Osteoblast (primary cell): ENCODE results near the gene SOX11. TPM values are rescaled to one million over a fixed set of nuclear protein-coding genes. Genes with fewer than 3 reads are reported as not detected.

Experiments used
- DNase-seq: peaks from one replicate; pipeline ENCODE4 v3.0.0; 2011; ENCODE audit warnings: low spot score, mixed read lengths; ENCODE audit not compliant: insufficient read length; ENCODE audit errors: missing footprints
- H2AFZ ChIP-seq: 2 replicates; pipeline ENCODE4 v1.6.0; 2011; ENCODE audit warnings: mild to moderate bottlenecking, low read length
- H3K27ac ChIP-seq: 2 replicates; pipeline ENCODE4 v1.5.1; 2011; ENCODE audit warnings: mild to moderate bottlenecking, low read depth, low read length, moderate library complexity
- H3K27me3 ChIP-seq: 2 replicates; pipeline ENCODE4 v1.6.0; 2012; ENCODE audit warnings: mild to moderate bottlenecking, control low read depth, inconsistent platforms, low read length, moderate library complexity; ENCODE audit not compliant: insufficient read depth
- H3K36me3 ChIP-seq: 2 replicates; pipeline ENCODE4 v1.5.1; 2011; ENCODE audit warnings: mild to moderate bottlenecking, low read length, control low read depth, moderate library complexity; ENCODE audit not compliant: insufficient read depth
- H3K4me1 ChIP-seq: 2 replicates; pipeline ENCODE4 v1.5.1; 2011; ENCODE audit warnings: mild to moderate bottlenecking, low read length, control low read depth, moderate library complexity; ENCODE audit not compliant: insufficient read depth
- H3K4me2 ChIP-seq: 2 replicates; pipeline ENCODE4 v1.6.0; 2011; ENCODE audit warnings: mild to moderate bottlenecking, low read length; ENCODE audit not compliant: insufficient read depth
- H3K4me3 ChIP-seq: fragments of 200-600 bp; sonication (generic); 3 replicates; pipeline ENCODE4 v1.5.1; 2012; ENCODE audit warnings: mild to moderate bottlenecking, low read length, inconsistent platforms; ENCODE audit not compliant: insufficient read depth
- H3K79me2 ChIP-seq: 2 replicates; pipeline ENCODE4 v1.6.0; 2012; ENCODE audit warnings: mild to moderate bottlenecking, low read length, control low read depth, inconsistent platforms; ENCODE audit not compliant: insufficient read depth
- H3K9me3 ChIP-seq: 2 replicates; pipeline ENCODE4 v1.5.1; 2011; ENCODE audit warnings: low read depth, low read length, control low read depth
- H4K20me1 ChIP-seq: 2 replicates; pipeline ENCODE4 v1.6.0; 2012; ENCODE audit warnings: mild to moderate bottlenecking, low read length, control low read depth; ENCODE audit not compliant: insufficient read depth
- total RNA-seq: library from RNA; depleted of rRNA; stranded (reverse); fragments of >200 nt; gene quantifications from 2 replicates; pipeline ENCODE4 v1.2.3, GENCODE V29; 2012
- TF ChIP-seq, protein P1 (sequence below): IDR thresholded peaks from 2 replicates; pipeline ENCODE4 v1.5.1; 2011; ENCODE audit warnings: mild to moderate bottlenecking, low read depth, low read length, moderate library complexity; ENCODE audit errors: extremely low read depth

SOX11 gene
- total RNA-seq, 1 donor, result 0.72 TPM

DNA sequence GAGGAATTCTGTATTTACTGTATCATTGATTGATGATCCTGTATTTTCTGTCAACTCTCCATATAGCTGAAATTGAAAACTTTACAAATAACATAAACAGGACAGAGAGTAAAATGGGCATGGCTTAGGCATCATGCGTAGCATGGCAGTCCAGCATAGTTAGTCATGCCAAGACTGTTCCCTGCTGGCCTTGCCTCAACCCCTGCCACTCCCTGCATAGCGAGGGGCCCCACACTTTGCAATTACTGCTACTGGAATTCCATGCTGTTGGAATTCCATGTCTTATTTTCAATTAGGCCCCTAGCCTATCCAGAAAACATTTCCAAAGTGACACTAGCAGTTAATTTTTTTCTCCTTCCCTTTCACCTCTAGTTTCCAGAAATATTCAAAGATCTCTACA lies 15.1 kb upstream of the SOX11 start:
- Histone ChIP-seq H3K36me3 (no peaks in the 10 kb centered on the region), H2AFZ (no peak overlapping the region), H3K4me1 (no peaks in the 10 kb centered on the region), H3K4me2 (no peak overlapping the region), H3K9me3 (no peaks in the 10 kb centered on the region), H4K20me1 (no peaks in the 10 kb centered on the region), H3K27ac (no peak overlapping the region), H3K79me2 (no peaks in the 10 kb centered on the region), H3K27me3 (no peaks in the 10 kb centered on the region), H3K4me3 (no peak overlapping the region)
- TF ChIP-seq, protein P1, sequence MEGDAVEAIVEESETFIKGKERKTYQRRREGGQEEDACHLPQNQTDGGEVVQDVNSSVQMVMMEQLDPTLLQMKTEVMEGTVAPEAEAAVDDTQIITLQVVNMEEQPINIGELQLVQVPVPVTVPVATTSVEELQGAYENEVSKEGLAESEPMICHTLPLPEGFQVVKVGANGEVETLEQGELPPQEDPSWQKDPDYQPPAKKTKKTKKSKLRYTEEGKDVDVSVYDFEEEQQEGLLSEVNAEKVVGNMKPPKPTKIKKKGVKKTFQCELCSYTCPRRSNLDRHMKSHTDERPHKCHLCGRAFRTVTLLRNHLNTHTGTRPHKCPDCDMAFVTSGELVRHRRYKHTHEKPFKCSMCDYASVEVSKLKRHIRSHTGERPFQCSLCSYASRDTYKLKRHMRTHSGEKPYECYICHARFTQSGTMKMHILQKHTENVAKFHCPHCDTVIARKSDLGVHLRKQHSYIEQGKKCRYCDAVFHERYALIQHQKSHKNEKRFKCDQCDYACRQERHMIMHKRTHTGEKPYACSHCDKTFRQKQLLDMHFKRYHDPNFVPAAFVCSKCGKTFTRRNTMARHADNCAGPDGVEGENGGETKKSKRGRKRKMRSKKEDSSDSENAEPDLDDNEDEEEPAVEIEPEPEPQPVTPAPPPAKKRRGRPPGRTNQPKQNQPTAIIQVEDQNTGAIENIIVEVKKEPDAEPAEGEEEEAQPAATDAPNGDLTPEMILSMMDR, result no peak
- DNase-seq, result no peak

DNA sequence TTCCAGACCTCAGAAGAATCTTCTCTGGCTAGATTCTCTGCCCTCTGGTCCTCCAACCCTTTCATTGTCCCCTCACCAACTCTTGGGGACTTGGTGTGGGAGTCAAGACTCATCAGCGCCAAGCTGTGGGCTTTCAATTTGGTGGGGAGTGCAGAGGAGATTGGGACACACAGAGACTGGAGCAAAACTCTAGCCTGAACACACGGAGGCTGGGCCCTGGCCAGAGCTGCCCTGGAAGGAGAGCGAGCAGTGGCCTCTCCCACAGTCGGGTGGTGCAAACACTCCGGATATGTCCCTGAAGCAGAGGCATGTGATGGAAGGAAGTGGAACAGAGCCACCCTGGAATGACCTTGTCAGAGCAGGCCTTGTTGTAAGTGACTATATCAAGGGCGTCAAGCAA lies 8.7 kb upstream of the SOX11 start:
- TF ChIP-seq, protein P1, result no peak
- Histone ChIP-seq H2AFZ (no peak overlapping the region), H4K20me1 (no peaks in the 10 kb centered on the region), H3K79me2 (no peaks in the 10 kb centered on the region), H3K4me1 (no peaks in the 10 kb centered on the region), H3K27me3 (no peaks in the 10 kb centered on the region), H3K4me2 (no peak overlapping the region), H3K27ac (no peak overlapping the region), H3K4me3 (no peak overlapping the region), H3K36me3 (no peaks in the 10 kb centered on the region), H3K9me3 (no peaks in the 10 kb centered on the region)
- no peak for DNase-seq

DNA sequence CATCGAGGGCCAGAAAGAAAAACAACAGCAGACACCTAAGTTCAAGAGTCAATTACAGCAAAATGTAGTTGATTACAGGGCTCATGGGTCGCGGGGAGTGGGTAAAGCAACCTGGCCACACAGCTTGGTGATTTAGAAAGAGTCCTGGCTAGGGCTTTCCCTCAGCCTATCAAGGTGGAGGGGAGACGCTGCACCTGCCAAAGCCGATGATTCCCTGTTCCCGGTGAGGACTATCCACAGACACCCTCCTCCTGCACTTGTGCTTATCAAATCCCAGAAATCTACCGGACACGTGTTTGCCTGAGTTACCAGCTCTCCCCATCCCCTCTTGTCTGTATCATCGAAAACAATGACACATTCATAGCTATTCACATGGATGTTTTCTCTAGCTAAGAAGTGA lies 7.0 kb upstream of the SOX11 start:
- Histone ChIP-seq H3K27ac (no peak overlapping the region), H3K4me3 (no peak overlapping the region), H2AFZ (no peak overlapping the region), H3K4me1 (no peaks in the 10 kb centered on the region), H3K9me3 (no peaks in the 10 kb centered on the region), H3K36me3 (no peaks in the 10 kb centered on the region), H3K27me3 (no peaks in the 10 kb centered on the region), H3K79me2 (no peaks in the 10 kb centered on the region), H3K4me2 (no peak overlapping the region), H4K20me1 (no peaks in the 10 kb centered on the region)
- peak; percentile 31 for DNase-seq
- TF ChIP-seq, protein P1, result no peak

DNA sequence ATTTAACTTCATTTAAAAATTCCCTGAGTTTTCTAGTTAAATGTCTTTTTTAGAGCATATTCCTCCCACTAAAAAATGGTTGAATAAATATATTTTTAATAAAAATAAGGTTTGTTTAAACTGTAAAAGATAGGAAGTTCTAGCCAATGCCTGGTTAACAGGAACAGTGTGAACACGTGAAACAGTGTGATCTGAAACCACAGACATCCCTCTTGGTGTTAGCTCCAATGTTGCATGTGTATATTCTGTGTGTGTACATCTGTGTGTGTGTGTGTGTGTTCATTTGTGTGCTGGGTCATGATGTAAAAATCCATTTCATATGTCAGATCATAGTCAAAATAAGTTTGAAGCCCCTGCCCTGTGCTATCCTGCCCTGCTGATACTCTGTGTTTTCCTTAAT lies 6.1 kb upstream of the SOX11 start:
- H3K36me3 ChIP-seq, result no peaks in the 10 kb centered on the region
- H3K27me3 ChIP-seq, result peaks cover 4% of the 10 kb centered on the region
- H3K9me3 ChIP-seq, result no peaks in the 10 kb centered on the region
- TF ChIP-seq, protein P1, result no peak
- H3K79me2 ChIP-seq, result no peaks in the 10 kb centered on the region
- peak; percentile 48 for DNase-seq
- H3K4me2 ChIP-seq, result no peak overlapping the region
- no peaks in the 10 kb centered on the region for H3K4me1 ChIP-seq
- H3K4me3 ChIP-seq, result no peak overlapping the region
- no peaks in the 10 kb centered on the region for H4K20me1 ChIP-seq
- no peak overlapping the region for H3K27ac ChIP-seq
- no peak overlapping the region for H2AFZ ChIP-seq
